IgD-negative memory B cell (primary cell): ENCODE measurements around the gene APPL2. TPM values are rescaled to one million over a fixed set of nuclear protein-coding genes. Genes with fewer than 3 reads are reported as not detected.
"Not testable (repeated sequence)": the region's sequence is repeated elsewhere in the genome, so short reads cannot be mapped to it uniquely, and the experiment has no call there.

Experiments
- H3K27ac Mint-ChIP-seq, 3 donors: one replicate each; pipeline ENCODE4 v1.8.0; 2020 to 2022; ENCODE audit warnings: mild to moderate bottlenecking in 3 of 3, mixed read lengths in 3 of 3, moderate library complexity in 1 of 3
- H3K27me3 Mint-ChIP-seq: one replicate; pipeline ENCODE4 v1.8.0; 2021; ENCODE audit warnings: mixed read lengths
- H3K36me3 Mint-ChIP-seq: one replicate; pipeline ENCODE4 v1.8.0; 2020; ENCODE audit warnings: mild to moderate bottlenecking, mixed read lengths
- H3K4me1 Mint-ChIP-seq, 3 donors: one replicate each; pipeline ENCODE4 v1.8.0; 2020 to 2022; ENCODE audit warnings: mixed read lengths in 3 of 3, mild to moderate bottlenecking in 1 of 3
- H3K4me3 Mint-ChIP-seq, 4 donors: one replicate each; pipeline ENCODE4 v1.8.0; 2020 to 2022; ENCODE audit warnings: mild to moderate bottlenecking in 4 of 4, mixed read lengths in 4 of 4, moderate library complexity in 3 of 4
- H3K9me3 Mint-ChIP-seq, 3 donors: one replicate each; pipeline ENCODE4 v1.8.0; 2020 to 2021; ENCODE audit warnings: mixed read lengths in 3 of 3, mild to moderate bottlenecking in 1 of 3
- polyA plus RNA-seq: library from polyadenylated mRNA; unstranded; fragments of 300-500 nt; fragmentation: Illumina TruSeq; gene quantifications from one replicate; pipeline ENCODE4 v1.2.3, GENCODE V29; 2021

Gene APPL2
- polyA plus RNA-seq, 1 donor from 2014 or later, result 10.0 TPM

DNA sequence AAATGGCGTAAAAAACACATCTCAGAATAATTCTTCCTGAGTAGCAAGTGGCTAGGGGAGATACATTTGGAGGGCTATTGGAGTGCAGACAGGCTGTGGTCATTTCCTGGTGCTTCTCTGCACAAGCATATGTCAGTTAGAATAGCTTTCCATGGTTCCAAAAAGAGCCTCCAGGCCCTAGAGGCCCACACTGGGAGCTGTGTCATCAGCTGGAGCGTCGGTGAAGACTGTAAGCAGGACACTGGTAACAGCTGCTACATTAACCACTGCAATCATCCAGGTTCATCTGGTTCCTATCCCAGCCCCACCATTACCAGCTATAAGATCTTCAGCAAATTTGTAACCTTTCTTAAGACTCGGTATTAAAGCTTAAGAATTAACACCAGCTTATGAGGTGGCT, 31.7 kb upstream of the APPL2 start:
- H3K4me1 Mint-ChIP-seq, result no peaks in the 10 kb centered on the region

DNA sequence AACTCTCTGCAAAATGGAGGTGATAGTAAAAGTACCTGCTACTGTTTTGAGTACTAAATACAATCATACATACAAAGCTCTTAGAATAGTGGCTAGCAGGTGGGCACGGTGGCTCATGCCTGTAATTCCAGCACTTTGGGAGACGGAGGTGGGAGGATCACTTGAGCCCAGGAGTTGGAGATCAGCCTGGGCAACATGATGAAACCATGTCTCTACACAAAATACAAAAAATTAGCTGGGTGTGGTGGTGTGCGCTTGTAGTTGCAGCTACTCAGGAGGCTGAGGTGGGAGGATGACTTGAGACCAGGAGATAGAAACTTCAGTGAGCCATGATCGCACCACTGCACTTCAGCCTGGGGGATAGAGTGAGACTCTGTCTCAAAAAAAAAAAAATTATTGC, 28.8 kb upstream of the APPL2 start:
- Mint-ChIP-seq H3K36me3 (peaks cover 3% of the 10 kb centered on the region), H3K4me1 (peaks cover 0 to 5% (median 4%) of the 10 kb centered on the region in 3 donors), H3K27me3 (peaks cover 20% of the 10 kb centered on the region), H3K9me3 (no peaks in the 10 kb centered on the region), H3K4me3 (no peak overlapping the region), H3K27ac (no peak overlapping the region)

More for the DNA sequence above, 31.7 kb upstream of the APPL2 start:
- Mint-ChIP-seq H3K27me3 (peaks cover 20% of the 10 kb centered on the region), H3K9me3 (no peaks in the 10 kb centered on the region), H3K4me3 (no peak overlapping the region), H3K27ac (no peak overlapping the region), H3K36me3 (peaks cover 3% of the 10 kb centered on the region)

DNA sequence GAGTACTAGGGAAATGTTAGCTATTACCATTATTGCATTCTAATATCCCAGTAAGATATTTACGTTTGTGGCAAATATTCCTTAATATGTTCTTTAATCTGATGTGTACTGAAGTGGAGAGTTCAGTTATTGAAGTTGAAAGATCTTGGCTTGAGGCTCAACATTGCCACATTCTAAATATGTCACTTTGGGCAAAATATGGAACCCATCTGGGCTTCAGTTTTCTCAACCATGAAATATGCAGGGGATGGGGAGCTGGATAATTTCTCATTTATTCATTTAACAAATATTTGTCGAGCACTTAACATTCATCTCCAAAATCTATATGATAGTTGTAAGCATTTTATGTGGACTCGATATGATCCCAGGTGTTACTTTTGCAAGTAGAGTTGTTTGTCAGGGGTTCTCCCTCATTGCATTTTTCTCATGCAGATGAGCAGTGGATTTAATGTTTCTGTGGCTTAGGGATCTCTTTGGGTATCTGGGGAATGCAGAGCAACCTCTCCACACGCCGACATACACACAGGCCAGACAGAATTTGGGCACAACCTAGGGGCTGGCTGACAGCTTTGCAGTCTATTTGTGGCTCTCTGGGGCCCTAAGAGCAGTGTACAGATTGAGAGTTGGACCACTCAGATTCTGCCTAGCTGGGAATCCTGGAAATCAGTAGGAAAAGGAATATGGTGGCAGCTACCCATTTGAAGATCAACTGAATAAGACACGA, 26.6 kb upstream of the APPL2 start:
- no peaks in the 10 kb centered on the region for H3K9me3 Mint-ChIP-seq
- H3K27me3 Mint-ChIP-seq, result peaks cover 12% of the 10 kb centered on the region
- no peak overlapping the region for H3K27ac Mint-ChIP-seq

DNA sequence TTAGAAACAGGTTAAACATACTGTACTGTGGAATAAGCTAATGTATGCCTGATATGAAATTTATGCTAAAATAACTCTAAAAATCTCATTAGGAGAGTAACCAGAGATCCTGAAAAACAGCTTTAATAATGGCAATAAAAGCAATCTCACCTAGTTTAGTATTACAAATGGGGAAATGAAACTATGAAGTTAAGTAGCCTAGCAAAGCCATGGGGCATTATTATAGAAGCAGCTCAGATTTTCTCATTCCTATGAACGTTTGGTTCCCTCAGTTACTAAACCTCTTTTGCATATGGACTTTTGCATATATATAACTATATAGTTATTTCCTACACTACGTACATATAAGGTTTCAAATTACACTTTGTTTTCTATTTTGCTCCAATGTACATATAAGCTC, 25.0 kb upstream of the APPL2 start:
- Mint-ChIP-seq H3K4me3 (no peak overlapping the region), H3K9me3 (peaks cover 2 to 8% (median 6%) of the 10 kb centered on the region in 3 donors), H3K27ac (no peak overlapping the region), H3K4me1 (peaks cover 0 to 5% (median 4%) of the 10 kb centered on the region in 3 donors), H3K36me3 (peaks cover 3% of the 10 kb centered on the region), H3K27me3 (peaks cover 9% of the 10 kb centered on the region)

More for the DNA sequence above, 26.6 kb upstream of the APPL2 start:
- Mint-ChIP-seq H3K36me3 (peaks cover 3% of the 10 kb centered on the region), H3K4me1 (peaks cover 0 to 5% (median 4%) of the 10 kb centered on the region in 3 donors), H3K4me3 (no peak overlapping the region)

DNA sequence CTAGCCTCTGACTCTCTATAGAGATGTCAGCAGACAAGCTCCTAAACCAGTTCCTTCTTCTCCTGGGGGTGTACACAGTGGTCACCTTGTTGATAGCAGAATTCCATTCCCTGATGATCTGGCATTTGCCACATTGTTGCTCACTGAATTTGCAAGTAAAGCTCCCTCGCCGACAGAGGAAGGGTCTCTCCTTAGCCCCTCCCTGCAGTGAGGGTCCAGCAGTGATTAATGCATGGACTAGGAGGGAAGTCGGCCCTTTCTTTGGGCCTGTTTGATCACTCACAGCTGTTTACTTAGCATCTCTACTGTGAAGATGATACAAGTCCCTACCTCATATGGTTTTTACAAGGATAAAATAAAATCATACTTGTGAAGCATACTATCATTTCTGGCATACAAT, 23.3 kb upstream of the APPL2 start:
- Mint-ChIP-seq H3K4me1 (peaks cover 0 to 5% (median 4%) of the 10 kb centered on the region in 3 donors), H3K4me3 (no peak overlapping the region), H3K27ac (no peak overlapping the region), H3K9me3 (peaks cover 4 to 8% (median 6%) of the 10 kb centered on the region in 3 donors), H3K36me3 (peaks cover 3% of the 10 kb centered on the region), H3K27me3 (peaks cover 5% of the 10 kb centered on the region)

DNA sequence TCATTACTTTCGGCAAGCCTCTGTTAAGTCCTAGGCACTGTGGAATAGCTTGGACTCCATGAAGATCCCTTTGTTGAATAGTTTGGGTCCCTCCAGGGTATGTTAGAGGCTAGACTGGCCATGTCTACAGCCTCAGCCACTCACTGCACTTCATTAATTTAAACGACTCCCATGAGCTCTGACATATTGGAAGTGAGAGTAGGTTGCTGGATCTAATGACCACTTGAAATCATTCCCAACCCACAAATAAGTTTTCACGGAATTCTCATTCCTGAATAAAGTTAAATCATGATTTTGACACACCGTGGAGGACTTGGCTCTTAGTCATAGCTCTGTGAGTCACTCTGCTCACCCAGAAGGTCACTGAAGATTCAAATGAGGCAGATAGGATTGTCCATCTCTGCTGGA, 21.4 kb upstream of the APPL2 start:
- Mint-ChIP-seq H3K36me3 (no peaks in the 10 kb centered on the region), H3K27ac (no peak overlapping the region), H3K4me1 (peaks cover 0 to 5% (median 4%) of the 10 kb centered on the region in 3 donors), H3K4me3 (no peak overlapping the region), H3K27me3 (no peaks in the 10 kb centered on the region), H3K9me3 (peaks cover 4 to 8% (median 6%) of the 10 kb centered on the region in 3 donors)

DNA sequence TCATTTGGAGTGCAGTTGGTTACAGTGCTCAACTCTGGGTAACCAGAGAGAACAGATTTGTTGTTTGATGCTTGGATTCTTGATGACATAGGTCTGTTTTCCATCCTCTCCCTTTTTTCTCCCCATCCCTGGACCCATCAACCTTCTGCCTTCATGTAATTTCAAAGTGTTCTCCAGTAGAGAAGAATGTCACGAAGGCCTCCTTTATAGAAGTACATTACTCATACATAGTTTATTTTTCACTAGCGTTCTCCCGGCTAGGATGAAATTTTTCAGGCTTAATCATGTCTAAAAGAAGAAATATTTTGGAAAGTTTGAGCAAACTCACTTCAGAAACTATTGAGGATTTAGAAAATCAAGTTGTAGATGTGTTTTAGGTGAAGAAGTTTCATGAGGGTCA, 20.9 kb upstream of the APPL2 start:
- Mint-ChIP-seq H3K9me3 (peaks cover 4 to 8% (median 6%) of the 10 kb centered on the region in 3 donors), H3K27me3 (no peaks in the 10 kb centered on the region), H3K4me3 (no peak overlapping the region), H3K27ac (no peak overlapping the region), H3K36me3 (no peaks in the 10 kb centered on the region), H3K4me1 (peaks cover 0 to 5% (median 4%) of the 10 kb centered on the region in 3 donors)

DNA sequence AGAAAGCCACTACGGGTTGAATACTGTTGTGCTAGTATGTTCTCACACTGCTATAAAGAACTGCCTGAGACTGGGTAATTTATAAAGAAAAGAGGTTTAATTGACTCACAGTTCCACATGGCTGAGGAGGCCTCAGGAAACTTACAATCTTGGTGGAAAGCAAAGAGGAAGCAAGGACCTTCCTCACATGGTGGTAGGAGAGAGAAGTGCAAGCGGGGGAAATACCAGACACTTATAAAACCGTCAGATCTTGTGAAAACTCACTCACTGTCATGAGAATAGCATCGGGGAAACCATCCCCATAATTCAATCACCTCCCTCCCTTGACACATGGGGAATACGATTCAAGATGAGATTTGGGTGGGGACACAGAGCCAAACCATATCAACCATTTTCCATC, 20.5 kb upstream of the APPL2 start:
- not testable (repeated sequence) for H3K27me3 Mint-ChIP-seq

DNA sequence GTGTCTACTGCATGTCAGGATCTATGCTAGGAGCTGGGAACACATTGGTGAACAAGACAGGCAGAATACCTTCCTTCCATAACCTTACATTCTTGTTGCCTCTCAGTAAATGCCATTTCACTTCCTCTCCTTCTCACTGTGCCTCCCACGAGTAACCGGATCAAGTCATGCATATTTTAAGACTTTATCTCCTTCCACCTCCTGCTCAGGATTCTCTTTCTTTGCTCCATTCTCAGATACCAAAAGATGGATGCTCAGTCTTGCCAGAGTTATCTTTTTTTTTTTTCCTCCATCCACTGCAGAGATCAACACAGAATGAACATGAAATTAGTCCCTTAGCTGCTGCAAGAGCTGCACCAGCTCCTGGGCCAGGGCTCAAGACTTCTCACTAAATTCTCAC, 20.0 kb upstream of the APPL2 start:
- no peak overlapping the region for H3K4me3 Mint-ChIP-seq
- peaks cover 4 to 8% (median 6%) of the 10 kb centered on the region in 3 donors for H3K9me3 Mint-ChIP-seq
- peaks cover 0 to 4% (median 2%) of the 10 kb centered on the region in 3 donors for H3K4me1 Mint-ChIP-seq
- no peaks in the 10 kb centered on the region for H3K36me3 Mint-ChIP-seq
- H3K27me3 Mint-ChIP-seq, result no peaks in the 10 kb centered on the region
- no peak overlapping the region for H3K27ac Mint-ChIP-seq

More for the DNA sequence above, 20.5 kb upstream of the APPL2 start:
- H3K4me3 Mint-ChIP-seq, H3K36me3 Mint-ChIP-seq, H3K4me1 Mint-ChIP-seq, H3K9me3 Mint-ChIP-seq, H3K27ac Mint-ChIP-seq: not testable (repeated sequence)

DNA sequence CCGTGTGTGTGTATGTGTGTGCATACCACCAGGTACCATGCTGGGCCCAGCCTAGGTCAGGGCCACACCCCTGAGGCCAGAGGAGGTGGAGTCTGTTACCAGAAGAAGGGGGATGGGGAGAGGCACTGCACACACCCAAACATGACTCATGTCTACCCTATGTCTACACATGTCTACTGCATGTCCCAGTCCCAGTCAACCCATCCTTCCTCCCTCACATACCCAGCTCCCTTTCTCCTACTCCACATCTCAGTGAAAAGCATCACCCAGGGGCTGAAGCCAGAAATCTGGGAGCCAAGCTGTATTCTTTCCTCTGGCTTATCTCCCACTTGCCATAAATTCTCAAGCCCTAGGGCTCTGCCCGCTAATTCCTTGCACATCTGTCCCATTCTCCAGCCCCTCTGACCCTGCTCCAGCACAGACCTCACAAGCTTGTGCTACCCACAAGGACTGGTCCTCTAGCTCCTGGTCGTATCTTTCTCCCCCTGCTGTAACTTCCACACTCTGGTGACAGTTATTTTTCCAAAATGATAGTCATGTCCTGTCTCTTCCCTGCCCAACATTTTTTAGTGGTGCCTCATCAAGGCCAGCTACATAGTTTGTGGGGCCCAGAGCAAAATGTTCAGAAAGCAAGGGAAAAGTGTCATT, 18.0 kb upstream of the APPL2 start:
- H3K27me3 Mint-ChIP-seq, result no peaks in the 10 kb centered on the region
- no peak overlapping the region for H3K4me3 Mint-ChIP-seq
- H3K4me1 Mint-ChIP-seq, result no peaks in the 10 kb centered on the region
- H3K27ac Mint-ChIP-seq, result no peak overlapping the region
- no peaks in the 10 kb centered on the region for H3K36me3 Mint-ChIP-seq
- H3K9me3 Mint-ChIP-seq, result peaks cover 4 to 8% (median 6%) of the 10 kb centered on the region in 3 donors

DNA sequence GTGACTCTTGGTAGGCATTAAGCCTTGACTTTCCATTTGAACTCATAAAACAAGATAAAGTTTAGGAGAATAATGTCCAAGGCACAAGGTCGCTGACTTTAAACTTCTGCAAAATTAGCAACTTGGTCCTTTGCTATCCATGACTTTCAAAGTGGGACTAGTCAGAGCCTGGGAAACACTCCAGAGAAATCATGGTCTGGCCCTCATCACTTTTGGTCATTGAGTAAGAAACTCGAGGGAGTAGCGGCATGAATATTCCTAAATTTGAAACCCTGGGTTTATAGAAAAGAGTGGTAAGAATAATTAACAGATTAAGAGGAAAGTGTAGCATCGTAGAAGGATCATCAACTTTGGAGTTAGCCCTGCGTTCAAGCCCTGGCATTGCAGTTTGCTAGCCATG, 16.9 kb upstream of the APPL2 start:
- peaks cover 4 to 8% (median 6%) of the 10 kb centered on the region in 3 donors for H3K9me3 Mint-ChIP-seq
- no peak overlapping the region for H3K4me3 Mint-ChIP-seq
- H3K27ac Mint-ChIP-seq, result no peak overlapping the region
- no peaks in the 10 kb centered on the region for H3K4me1 Mint-ChIP-seq
- H3K27me3 Mint-ChIP-seq, result no peaks in the 10 kb centered on the region
- H3K36me3 Mint-ChIP-seq, result no peaks in the 10 kb centered on the region

DNA sequence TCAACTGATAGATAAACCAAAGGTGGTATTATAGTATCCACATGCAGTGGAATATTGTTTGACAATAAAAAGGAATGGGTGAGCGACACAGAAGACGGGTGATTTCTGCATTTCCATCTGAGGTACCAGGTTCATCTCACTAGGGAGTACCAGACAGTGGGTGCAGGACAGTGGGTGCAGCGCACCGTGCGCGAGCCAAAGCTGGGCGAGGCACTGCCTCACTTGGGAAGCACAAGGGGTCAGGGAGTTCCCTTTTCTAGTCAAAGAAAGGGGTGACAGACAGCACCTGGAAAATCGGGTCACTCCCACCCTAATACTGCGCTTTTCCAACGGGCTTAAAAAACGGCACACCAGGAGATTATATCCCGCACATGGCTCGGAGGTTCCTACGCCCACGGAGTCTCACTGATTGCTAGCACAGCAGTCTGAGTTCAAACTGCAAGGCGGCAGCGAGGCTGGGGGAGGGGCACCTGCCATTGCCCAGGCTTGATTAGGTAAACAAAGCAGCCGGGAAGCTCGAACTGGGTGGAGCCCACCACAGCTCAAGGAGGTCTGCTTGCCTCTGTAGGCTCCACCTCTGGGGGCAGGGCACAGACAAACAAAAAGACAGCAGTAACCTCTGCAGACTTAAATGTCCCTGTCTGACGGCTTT, 9.9 kb upstream of the APPL2 start:
- not testable (repeated sequence) for H3K36me3 Mint-ChIP-seq, H3K9me3 Mint-ChIP-seq, H3K4me3 Mint-ChIP-seq, H3K27me3 Mint-ChIP-seq, H3K4me1 Mint-ChIP-seq, H3K27ac Mint-ChIP-seq

DNA sequence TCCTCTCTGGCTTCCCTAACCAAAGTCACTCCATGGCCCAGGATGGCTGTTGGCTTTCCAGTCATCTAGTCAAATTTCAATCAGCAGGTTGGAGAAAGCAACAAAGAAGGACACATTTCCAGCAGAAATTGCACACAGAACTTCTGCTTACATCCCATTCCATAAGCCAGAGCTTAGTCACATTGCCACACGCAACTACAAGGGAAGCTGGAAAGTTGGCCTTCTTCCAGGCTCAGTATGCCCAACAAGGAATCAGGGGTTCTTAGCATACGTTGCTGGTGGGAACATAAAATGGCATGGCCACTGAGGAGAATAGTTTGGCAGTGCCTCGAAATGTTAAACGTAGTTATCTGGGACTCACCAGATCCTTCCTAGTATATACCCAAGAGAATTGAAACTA, 9.3 kb upstream of the APPL2 start:
- no peak overlapping the region for H3K27ac Mint-ChIP-seq
- peaks cover 0 to 1% (median 0%) of the 10 kb centered on the region in 3 donors for H3K4me1 Mint-ChIP-seq
- H3K36me3 Mint-ChIP-seq, result no peaks in the 10 kb centered on the region
- peaks cover 5% of the 10 kb centered on the region for H3K27me3 Mint-ChIP-seq
- H3K4me3 Mint-ChIP-seq, result no peak overlapping the region
- peaks cover 0 to 2% (median 1%) of the 10 kb centered on the region in 3 donors for H3K9me3 Mint-ChIP-seq

DNA sequence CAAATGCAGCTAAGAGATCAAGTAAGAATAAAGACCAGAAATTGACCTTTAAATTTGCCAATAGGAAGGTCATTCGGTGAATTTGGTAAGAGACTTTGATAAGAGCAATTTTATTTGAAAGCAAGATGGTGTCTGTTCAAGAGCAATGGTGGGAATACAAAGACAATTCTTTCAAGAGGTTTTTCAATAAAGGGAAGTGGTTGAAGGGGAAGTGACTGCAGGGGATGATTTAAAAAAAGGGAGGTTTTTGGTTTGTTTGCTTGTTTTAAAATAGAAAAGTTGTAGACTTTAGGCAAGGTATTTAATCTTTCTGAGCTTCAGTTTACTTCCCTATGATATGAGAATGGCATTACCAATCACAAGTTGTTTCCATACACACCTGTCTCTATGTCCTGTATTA, 4.3 kb upstream of the APPL2 start:
- Mint-ChIP-seq H3K4me1 (peaks cover 8 to 9% (median 8%) of the 10 kb centered on the region in 3 donors), H3K36me3 (no peaks in the 10 kb centered on the region), H3K9me3 (no peaks in the 10 kb centered on the region), H3K27me3 (peaks cover 3% of the 10 kb centered on the region), H3K4me3 (no peak overlapping the region), H3K27ac (no peak overlapping the region)

DNA sequence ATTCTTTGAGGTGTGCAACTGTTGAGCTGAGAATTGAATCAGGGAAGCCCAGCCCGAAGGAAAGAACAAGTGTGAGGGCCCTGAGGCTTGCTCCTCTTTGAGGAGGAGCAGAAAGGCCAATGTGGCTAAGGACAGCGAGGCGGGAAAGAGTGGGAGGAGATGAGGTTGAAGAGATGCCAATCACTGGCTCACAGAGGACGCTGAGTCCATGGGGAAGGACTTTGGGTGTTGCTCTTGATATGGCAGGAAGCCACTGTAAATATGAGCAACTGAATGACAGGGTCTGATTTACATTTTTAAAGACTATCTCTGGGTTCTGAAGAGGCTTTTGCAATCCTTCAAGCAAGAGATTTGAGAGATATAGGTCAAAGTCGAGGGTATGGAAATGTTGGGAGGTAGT, 3.3 kb upstream of the APPL2 start:
- H3K4me3 Mint-ChIP-seq, result no peak overlapping the region
- H3K4me1 Mint-ChIP-seq, result peaks cover 17 to 18% (median 18%) of the 10 kb centered on the region in 3 donors
- H3K27ac Mint-ChIP-seq, result no peak overlapping the region
- no peaks in the 10 kb centered on the region for H3K36me3 Mint-ChIP-seq
- H3K27me3 Mint-ChIP-seq, result peaks cover 3% of the 10 kb centered on the region
- H3K9me3 Mint-ChIP-seq, result no peaks in the 10 kb centered on the region
